GM15510 (cell line): ENCODE results near the gene GAD2.

Experiments
- POLR2A ChIP-seq: IDR thresholded peaks from 3 replicates; pipeline ENCODE4 v1.6.1; 2011; ENCODE audit warnings: borderline replicate concordance; ENCODE audit not compliant: insufficient read length; ENCODE audit errors: extremely low read depth

The GAD2 gene

DNA sequence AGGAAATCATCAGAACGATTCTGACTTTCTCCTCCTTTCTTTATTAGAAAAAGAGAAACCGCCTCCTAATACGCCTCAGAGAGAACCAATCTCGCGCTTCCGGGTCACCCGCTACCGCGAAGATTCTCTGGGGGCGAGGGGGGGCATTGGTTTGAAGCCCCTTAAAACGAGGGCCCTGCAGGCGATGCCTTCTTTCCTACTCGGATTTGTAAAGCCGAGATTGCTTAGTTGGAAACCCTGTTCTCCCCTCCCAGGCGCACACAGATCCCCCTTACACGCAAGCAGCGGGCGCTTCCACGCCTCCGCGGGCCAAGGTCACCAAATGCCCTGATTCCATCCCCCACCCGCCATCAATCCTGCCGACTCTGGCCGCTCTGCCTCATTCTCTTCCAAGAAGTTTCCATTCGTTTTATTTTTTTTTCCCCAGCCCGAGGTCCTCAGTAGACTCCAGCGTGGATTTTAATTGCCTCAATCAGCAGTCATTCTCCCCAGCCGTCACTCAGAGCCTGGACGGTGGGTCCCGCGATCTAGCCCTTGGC is 1.1 kb upstream of the GAD2 start:
- TF ChIP-seq POLR2A = no peak

DNA sequence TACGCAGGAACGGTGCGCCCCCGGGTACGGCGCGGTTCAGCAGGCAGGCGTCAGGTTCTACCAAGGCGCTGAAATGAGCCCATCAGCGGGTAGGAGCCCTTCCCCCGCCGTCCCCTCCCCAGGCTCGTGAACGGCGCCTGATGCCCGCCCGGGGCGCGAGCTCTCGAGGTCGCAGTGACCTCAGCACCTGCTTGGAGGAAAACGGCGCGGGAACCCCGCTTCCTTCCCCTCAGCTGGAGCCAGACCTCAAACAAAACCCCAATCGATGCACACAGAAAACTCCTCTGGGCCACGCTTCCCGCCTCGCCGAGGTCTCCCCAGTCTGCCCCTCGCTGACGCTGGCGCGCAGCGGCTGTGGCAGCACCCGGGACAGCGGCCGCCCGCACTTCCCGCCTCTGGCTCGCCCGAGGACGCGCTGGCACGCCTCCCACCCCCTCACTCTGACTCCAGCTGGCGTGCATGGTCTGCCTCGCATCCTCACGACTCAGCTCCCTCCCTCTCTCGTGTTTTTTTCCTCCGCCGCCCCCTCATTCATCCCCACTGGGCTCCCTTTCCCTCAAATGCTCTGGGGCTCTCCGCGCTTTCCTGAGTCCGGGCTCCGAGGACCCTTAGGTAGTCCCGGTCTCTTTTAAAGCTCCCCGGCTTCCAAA is 514 bp upstream of the GAD2 start:
- TF ChIP-seq POLR2A = no peak

DNA sequence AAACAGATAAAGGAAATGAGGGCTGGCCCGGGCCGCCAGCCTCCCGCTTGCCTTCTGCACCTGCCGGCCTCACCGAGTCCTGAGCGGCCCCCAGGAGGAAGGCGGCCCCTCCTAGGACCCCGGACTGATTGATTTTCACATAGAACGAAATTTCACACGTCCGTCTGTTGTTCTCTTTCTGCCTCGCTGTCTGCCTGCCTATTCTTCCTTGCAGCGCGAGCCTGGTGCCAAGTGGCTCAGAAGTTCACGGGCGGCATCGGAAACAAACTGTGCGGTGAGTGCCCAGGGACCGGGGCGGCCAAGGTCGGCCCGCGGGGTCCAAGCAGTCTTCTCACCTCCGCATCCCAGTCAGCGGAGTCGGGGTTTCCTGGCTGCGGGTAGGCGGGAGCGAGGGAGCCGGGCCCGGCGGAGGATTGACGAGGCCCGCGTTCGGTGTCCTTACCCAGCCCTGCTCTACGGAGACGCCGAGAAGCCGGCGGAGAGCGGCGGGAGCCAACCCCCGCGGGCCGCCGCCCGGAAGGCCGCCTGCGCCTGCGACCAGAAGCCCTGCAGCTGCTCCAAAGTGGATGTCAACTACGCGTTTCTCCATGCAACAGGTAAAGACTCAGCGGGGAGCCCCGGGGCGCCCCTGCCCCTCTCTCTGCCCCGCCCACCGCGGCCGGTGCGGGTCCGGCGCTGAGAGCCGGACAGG is 967 bp downstream of the GAD2 start:
- TF ChIP-seq POLR2A = no peak

DNA sequence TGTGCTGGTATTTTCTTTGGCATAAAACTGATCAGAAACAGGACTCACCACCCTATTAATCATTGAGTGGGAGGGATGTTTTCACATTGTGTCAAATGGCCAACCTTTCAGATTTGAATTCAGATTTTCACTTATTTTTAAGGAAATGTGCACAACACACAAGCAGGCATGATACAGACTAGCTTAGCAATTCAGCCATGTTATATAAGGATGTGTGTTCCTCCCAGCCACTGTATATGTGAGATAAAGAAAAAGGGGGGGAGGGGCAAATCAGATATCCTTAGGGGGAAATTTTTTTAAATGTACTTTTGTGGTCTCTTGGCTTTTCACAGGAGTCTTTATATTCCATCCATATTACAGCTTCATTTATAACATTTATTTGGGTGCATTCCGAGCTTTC is 3.1 kb downstream of the GAD2 start:
- TF ChIP-seq POLR2A = no peak

DNA sequence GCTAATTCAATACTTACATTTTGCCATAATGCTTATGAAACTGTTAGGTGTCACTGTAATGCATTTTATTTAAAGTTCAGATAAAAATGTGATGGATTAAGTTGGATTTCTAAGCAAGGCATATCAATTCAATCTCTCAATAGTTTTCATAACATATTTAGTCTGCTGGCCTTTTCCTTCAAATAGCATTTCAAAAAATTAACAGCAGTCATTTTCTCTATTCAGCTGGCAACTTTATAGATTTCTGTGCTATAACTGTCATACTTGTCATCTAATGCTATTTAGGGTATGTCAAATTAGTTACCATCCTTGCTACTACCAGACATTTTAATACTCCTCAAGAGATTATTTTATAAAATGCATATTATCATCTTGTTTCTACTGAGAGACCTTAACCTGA is 4.3 kb downstream of the GAD2 start:
- TF ChIP-seq POLR2A = no peak

DNA sequence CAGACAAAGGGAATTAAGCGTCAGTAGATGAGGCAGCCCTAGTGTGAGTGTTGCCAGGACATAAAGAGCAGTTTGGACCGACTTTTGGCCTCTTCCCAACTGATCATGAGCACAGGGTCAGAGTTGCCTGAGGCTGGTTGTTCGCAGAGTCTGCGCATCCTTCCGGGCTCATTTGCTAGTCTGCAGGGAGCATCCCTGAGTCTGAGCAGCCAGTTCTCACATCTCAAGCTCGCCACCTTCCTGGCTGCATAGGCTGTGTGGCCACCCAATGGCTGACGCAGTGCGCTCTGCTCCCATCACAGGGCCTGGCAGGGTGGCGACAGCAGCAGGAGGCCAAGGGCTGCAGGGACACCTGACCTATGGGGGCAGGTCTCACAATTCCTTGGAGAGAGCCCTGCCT is 5.0 kb downstream of the GAD2 start:
- no peak for TF ChIP-seq POLR2A

DNA sequence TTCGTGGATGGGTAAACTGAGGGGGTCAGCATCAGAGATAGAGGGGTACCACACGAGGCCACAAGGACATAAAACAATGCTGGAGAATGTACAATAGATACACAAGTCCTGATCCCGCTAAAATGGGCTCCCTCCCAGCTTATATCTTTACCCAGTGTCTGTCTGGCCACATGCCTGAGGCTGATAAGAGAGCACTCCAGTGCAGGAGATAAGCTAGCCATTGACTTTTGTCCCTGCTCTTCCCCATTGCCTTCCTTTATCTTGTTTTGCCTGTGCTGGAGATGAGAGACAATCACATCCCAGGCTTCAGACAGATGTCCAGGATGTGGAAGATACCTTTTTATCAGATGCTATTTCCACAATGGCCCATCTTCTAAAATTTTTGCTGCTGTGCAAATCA is 6.0 kb downstream of the GAD2 start:
- no peak for TF ChIP-seq POLR2A

DNA sequence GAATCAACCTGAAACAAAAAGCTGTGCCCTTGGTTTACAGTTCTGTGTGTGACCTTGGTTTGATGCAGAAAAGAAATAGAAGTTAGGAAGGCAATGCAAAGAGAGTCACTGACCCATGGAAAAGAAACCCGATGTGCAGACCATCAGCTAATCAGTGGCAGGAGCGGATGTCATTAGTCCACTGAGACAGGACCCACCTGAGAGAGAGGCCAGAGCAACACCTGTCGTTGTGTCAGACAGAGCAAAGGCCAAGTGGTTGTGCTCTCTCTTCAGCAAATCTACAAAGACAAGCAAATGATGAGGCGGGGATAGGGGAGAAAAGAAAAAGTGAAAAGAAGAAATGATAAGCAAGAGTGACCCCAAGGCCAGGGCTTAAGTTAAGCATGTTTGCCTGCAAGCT is 8.7 kb downstream of the GAD2 start:
- TF ChIP-seq POLR2A = no peak

DNA sequence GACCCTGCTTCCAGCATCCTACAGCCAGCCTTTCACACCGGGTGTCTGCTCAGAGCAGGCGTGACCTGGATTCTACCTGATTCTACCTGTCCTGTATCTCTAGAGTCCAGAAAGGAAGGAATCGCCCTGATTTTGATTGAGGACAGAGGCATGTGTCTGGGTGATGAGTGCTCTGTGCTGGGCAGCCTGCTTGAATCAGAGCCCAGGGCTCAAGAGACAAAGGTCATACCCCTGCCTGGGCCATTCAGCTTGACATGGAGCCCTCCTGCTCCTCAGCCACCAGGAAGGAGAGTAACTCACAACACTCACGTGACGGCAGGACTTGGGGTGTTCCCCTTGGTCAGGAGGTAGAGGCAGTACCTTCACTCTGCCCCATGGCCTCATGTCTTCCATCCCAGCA is 11.2 kb downstream of the GAD2 start:
- TF ChIP-seq POLR2A = no peak

DNA sequence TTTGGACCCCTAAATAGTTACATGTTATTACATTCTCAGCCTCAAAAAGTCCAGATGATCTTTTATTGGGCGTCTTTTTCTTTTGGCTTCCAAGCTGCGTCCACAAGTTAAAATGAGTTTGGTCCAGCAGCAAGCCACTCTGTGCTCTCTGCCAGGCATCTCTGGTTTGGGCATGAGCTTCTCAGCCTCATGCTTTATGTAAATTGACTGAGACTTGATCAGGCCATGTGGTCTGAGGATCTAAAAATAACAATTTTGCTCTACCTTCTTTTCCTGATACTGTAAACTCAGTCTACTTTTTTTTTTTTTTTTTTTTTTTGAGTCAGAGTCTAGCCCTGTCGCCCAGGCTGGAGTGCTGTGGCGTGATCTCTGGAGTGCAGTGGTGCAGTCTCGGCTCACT is 15.6 kb downstream of the GAD2 start:
- TF ChIP-seq POLR2A = no peak

DNA sequence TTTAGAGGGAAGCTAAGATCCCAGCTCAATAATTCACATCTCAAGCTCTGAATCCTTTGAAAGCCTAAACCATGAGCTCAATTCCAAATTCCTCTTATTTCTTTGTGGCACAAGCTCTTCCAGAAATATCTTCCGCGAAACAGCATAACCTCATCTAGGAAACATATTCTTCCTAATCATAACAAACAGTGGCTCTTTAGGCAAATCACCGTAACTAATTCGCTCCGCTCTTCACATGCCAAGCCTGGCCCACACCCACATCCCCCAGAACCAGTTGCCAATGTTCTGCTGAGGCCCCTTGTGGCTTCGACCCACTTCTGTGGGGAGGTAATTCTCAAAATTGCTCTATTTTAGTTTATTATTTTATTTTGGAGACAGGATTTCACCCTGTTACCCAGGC is 19.2 kb downstream of the GAD2 start:
- TF ChIP-seq POLR2A = no peak

DNA sequence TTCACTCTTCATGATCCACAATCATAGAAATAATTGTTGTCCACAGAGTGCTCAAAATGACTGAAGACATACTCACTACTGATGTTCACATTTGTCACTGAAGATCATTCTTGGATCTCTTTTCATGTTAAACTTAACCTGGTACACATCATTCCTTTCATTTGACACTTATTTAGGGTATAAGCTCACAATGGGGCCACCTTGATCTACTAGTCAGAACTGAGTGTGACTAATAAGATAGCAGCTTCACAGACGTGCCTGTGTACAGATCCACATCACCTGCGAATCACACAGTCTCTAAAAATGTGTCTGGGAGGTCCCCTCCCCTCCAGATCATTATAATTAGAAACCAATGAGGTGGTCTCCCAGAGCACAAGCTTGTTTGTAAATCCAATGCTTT is 21.8 kb downstream of the GAD2 start:
- TF ChIP-seq POLR2A = no peak

DNA sequence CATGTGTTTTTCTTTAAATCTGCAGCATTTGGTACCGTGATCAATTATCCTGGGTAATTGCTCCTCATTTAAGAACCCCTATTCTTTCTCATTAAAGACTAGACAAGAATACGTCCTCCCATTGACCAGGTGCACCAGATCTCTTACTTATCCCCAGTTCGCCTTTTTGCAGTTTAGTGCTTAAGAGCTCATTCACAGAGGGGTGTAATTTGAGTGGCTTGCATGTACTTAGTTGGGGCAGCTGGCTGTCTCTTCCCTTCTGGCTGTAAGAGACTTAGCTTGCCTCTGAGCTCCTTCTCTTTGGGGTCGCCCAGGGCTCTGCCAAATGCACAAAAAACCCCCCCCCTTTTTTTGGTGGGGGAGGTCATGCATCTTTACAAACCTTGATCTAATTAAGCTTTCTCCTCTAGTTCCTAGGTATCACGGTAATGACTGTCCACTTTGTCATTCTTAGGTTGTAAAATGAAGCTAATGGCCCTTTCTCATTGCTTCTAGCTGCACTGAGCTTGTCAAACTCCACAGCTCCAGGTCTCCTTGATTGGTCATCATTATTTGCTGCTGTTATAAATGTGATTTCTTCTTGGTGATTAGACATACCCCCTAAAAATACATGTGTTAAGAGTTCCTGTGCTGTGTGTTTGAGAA is 26.3 kb downstream of the GAD2 start:
- no peak for TF ChIP-seq POLR2A

DNA sequence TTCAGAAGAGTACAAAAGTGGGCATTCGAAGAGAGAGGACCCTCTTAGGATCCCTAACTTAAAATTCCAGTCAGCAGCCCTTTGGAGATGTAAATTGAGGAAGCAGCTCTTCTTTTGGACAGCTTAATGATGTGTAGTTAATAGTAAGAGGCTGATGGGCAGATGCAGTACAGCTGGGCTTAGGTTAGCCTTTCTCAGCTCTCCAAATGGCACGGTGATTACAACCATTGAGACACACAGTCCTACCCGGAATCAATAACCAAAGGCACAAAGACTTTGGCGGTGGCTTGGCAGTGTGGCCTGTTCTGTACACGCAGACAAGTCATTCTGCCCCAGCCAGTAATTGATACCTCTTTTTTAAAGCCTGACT is 26.8 kb downstream of the GAD2 start:
- no peak for TF ChIP-seq POLR2A

DNA sequence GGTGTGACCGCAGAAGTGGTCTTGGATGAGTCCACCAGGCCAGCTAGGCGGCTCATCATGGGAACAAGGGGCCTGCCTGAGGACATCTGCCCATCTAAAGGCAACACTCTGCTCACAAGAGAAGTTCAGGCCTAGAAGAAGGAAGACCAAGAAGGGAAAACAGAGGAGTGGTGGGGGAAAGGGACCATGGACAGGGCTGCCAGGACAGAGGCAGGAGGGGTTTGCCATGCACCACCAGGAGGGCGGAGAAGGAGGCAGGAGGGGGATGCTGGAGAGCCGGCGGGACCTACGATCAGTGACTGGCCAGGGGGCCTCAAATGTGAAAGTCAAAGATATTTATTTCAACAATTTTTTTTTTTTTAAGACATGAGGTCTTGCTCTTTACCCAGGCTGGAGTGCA is 33.1 kb downstream of the GAD2 start:
- TF ChIP-seq POLR2A = no peak

DNA sequence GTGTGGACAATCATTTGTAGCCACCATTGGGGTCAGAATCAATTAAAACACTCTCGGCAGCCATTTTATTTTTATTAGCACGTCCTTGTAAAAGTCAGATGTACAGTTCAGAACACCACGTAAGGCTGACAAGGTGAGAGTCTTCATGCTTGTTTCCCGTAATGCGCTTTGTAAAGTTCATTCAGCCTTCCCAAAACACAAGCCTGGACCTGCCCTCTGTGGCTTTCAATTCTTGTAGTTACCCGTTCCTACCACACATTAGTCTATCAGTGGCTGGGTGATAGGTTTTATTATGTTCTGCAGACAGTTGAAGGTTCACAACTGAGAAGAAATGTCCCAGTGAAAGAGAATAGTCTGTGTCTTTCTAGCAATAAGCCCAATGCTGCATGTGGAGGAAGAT is 35.4 kb downstream of the GAD2 start:
- no peak for TF ChIP-seq POLR2A
